ENCODE results near the gene ANO1. TPM values are rescaled to one million over a fixed set of nuclear protein-coding genes. Genes with fewer than 3 reads are reported as not detected.

Gene ANO1
- total and polyA plus RNA-seq, 2 of the 8 experiments (the other 6 are each of a cell fraction or from before 2014, with no cell fraction given): 4.7 to 5.0 TPM

DNA sequence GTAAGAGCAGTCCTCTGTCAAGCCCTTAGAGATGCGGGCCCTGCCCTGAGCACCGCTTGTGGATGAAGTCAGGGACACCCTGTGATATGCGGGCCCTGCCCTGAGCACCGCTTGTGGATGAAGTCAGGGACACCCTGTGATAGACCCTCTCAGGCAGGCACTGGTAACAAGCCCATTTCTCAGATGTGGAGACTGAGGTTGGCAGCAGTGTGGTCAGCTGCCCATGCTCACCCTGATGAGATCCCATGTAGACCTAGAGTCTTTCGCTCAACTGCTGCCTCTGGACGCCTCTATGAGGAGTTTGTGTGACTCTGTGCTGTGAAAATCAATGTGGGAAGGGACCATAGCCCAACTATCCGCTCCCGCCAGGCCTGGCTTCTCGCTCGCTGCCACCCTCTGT lies 66.1 kb downstream of the ANO1 start:
- 88% methylated on average over 10 of the region's 10 CpGs; no CpG with 5 or more reads in 1 of the 2 experiments for WGBS, 2 experiments (ENCODE audit: extremely low coverage in 1 of 2, insufficient coverage in 1 of 2, insufficient read length in 1 of 2, insufficient replicate concordance in 2 of 2, low coverage in 1 of 2, low lambda C conversion rate in 2 of 2, missing lambda C conversion rate in 1 of 2)
- POLR2A ChIA-PET (ENCODE audit: partially characterized antibody): interaction anchor here (1.5 kb wide), 1 partner anchor 13 kb away, joined by 6 read pairs; no protein-coding TSS in a partner anchor

More for the DNA sequence above, 66.1 kb downstream of the ANO1 start:
- no peak overlapping the region for H3K27ac ChIP-seq (ENCODE audit: low read depth, low read length)
- H3K4me1 ChIP-seq (replicated peaks in 1 of 4; ENCODE audit: control insufficient read depth in 3 of 4, insufficient read depth in 4 of 4, low read length in 3 of 4): peaks cover 3 to 31% (median 17%) of the 10 kb centered on the region in 4 experiments
- no peaks in the 10 kb centered on the region for H3K9me3 ChIP-seq (ENCODE audit: insufficient read depth in 2 of 2, low read depth in 1 of 2, low read length in 1 of 2)
- no peak overlapping the region for H3K23ac ChIP-seq (ENCODE audit: insufficient read length)
- no peak overlapping the region for H2BK5ac ChIP-seq (ENCODE audit: low read depth, low read length)
- H3K18ac ChIP-seq (ENCODE audit: extremely low read depth, low read length): peak overlapping the region; percentile 57; the same call in 1 of the 2 replicates
- no peaks in the 10 kb centered on the region for H3K79me2 ChIP-seq (ENCODE audit: control insufficient read depth in 1 of 2, insufficient read depth in 2 of 2, low read length in 2 of 2)
- no peaks in the 10 kb centered on the region for H3K36me3 ChIP-seq (ENCODE audit: control insufficient read depth in 2 of 4, insufficient read depth in 4 of 4, low read length in 3 of 4)
- H2BK20ac ChIP-seq (ENCODE audit: low read length): no peak overlapping the region
- H4K5ac ChIP-seq (ENCODE audit: insufficient read length, low read depth, low read length): no peak overlapping the region
- H3K9ac ChIP-seq (replicated peaks in 1 of 4; ENCODE audit: extremely low read depth in 1 of 4, low read depth in 3 of 4, low read length in 3 of 4): no peak overlapping the region; a peak in 1 of 7 replicates
- H2BK120ac ChIP-seq (replicated peaks; ENCODE audit: low read depth, low read length): no peak overlapping the region
- DNase-seq (ENCODE audit: low read depth in 1 of 2, low spot score in 2 of 2) (no peak), FAIRE-seq (no peak)
- H2AFZ ChIP-seq (ENCODE audit: low read length): no peak overlapping the region
- no peak overlapping the region for H3K4ac ChIP-seq (replicated peaks; ENCODE audit: insufficient read length, low read depth, low read length)
- no peak overlapping the region for H3K14ac ChIP-seq (ENCODE audit: insufficient read length)
- H2AK5ac ChIP-seq (ENCODE audit: low read depth, low read length): peak overlapping the region; percentile 82; the same call in 1 of the 2 replicates
- no peak overlapping the region for H4K8ac ChIP-seq (ENCODE audit: extremely low read depth, insufficient read depth, low read length)
- peak overlapping the region; percentile 27; the same call in 1 of the 2 replicates for H2BK12ac ChIP-seq (ENCODE audit: low read depth, low read length)
- no peaks in the 10 kb centered on the region for H4K20me1 ChIP-seq (replicated peaks in 1 of 2; ENCODE audit: control insufficient read depth in 1 of 2, insufficient read depth in 2 of 2, low read length in 2 of 2)
- peaks cover 4% of the 10 kb centered on the region; the same call in 1 of the 2 replicates for H3K23me2 ChIP-seq (ENCODE audit: low read depth, low read length)
- H3K56ac ChIP-seq (replicated peaks; ENCODE audit: insufficient read length, low read depth, low read length): no peak overlapping the region
- H3K27me3 ChIP-seq (replicated peaks in 1 of 4; ENCODE audit: control insufficient read depth in 3 of 4, extremely low read depth in 1 of 4, insufficient read depth in 3 of 4, low read length in 3 of 4): peaks cover 0 to 18% (median 8%) of the 10 kb centered on the region in 4 experiments; a peak in 5 of 7 replicates
- peak overlapping the region; percentile 81; the same call in 1 of the 2 replicates for H2BK15ac ChIP-seq (ENCODE audit: low read length)
- H4K91ac ChIP-seq (replicated peaks; ENCODE audit: insufficient read length, low read length): no peak overlapping the region
- CTCF ChIA-PET (ENCODE audit: partially characterized antibody): interaction anchor here (0.9 to 3.0 kb wide), 8 partner anchors 10 to 225 kb away, joined by 3 to 12 read pairs (median 4); no protein-coding TSS in a partner anchor
- TF ChIP-seq KDM1A (IDR thresholded peaks at IDR 0.05; ENCODE audit: borderline replicate concordance, low read length): peak; percentile 66; the same call in 1 of the 2 replicates
- TF ChIP-seq YY1 (IDR thresholded peaks at IDR 0.05; ENCODE audit: low read depth, low read length): no peak
- TF ChIP-seq TEAD4 (IDR thresholded peaks at IDR 0.05; ENCODE audit: low read depth, low read length): no peak
- no peak overlapping the region for H3K4me3 ChIP-seq (ENCODE audit: extremely low read depth in 1 of 4, insufficient read depth in 2 of 4, low read depth in 3 of 4, low read length in 4 of 4)
- H3K79me1 ChIP-seq (ENCODE audit: low read depth, low read length): no peaks in the 10 kb centered on the region
- no peak overlapping the region for H3K4me2 ChIP-seq (ENCODE audit: insufficient read depth in 1 of 2, low read depth in 2 of 2, low read length in 2 of 2)
